NK-92 (cell line): ENCODE measurements around the gene MBNL1.

Source experiments
- DNase-seq: peaks from one replicate; lab custom pipeline; 2025; ENCODE audit not compliant: unreplicated experiment; lab: John Stamatoyannopoulos, UW

The MBNL1 gene

DNA sequence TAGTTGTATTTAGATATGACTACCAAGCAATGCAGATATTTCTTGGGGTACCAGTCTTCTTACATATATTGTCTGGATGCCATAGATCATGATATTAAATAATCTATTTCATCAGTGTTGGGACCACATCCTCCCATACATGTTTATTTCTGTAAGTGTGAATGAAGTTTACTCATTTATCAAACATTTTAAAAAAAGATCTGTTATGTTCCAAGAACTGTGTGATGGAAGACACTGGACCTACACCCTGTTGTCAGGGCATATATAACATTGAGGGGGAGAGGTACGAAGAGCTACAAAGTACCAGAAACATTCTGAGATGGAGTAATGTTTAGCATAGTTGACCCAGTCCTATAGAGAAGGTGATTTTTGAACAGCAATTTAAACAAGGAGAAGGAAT lies 26.6 kb downstream of the MBNL1 start:
- no peak for DNase-seq

- no peak for DNase-seq
These were observed 27.1 kb downstream of the MBNL1 start for GRCh38 chr3:152295806-152296205.

DNA sequence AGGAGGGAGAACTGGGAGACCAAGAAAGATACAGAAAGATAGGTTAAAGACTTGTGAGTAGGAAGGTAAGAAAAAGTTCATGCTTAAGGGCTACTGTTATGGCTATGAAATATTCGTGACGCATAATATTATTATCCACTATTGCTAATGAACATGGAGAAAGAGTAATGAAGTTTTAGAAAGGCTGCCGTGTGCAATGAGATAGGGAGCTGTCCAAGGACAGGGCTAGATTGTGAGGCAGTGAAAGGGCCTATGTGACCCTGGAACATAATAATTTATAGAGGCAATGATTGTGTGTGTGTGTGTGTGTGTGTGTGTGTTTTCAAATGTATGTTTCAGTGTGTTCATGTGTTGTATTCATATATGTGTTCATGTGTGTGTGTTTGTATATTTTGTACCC lies 27.7 kb downstream of the MBNL1 start:
- no peak for DNase-seq

DNA sequence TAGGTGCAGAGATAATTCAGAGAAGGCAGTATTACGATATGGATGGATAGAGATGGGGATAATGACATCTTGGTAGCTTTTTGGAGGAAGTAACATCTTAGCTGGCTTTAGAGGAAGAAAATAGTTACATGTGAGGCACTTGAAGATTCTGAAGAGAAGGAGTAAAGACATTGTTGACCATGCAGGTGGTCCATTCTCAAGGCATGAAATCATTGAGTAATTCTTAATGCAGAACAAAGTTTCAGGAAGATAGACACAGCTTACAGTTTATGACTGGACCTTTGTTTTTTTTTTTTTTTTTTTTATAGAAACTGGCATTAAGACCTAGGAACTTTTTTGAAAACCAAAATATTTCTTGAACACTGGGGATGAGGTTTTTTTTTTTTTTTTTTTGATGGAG lies 28.2 kb downstream of the MBNL1 start:
- DNase-seq, result no peak

DNA sequence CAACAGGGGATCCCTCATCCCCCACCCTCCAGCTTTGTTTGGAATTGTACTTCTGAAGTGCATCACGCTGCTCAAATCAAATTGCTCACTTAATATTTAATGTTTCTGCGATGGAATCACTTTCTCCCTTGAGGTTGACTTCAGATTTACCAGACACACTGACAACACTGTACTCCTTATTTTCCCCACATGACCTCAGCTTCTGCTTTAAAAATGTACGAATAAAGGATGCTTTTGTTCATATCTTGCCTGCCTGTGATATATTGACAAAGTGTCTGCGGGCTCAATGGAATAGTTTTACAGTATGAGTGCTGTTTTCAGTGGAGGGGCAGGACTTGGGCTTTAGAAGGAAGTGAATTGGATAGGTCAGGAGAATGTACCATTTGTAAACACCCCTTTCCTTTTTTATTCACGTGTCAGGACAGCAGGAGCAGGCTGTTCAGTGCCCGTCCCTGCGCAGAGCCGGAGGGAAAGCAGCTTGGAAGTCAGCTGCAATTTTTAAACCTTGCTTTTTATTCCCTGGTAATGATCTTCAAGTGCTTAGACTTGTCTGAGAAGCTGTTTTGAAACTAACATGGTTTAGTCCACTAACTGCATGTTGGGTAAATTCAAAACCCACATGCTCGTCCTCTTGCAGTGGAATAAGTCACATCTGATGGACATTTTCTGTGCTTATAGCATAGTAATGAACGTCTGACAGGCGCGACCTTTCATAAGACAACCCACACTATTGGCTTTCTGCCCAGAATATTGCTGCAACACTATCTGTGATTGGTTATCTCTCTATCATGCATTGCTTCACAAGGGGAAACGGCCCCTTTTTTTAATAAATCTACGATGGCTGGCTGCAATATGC lies 29.9 kb downstream of the MBNL1 start:
- no peak for DNase-seq

DNA sequence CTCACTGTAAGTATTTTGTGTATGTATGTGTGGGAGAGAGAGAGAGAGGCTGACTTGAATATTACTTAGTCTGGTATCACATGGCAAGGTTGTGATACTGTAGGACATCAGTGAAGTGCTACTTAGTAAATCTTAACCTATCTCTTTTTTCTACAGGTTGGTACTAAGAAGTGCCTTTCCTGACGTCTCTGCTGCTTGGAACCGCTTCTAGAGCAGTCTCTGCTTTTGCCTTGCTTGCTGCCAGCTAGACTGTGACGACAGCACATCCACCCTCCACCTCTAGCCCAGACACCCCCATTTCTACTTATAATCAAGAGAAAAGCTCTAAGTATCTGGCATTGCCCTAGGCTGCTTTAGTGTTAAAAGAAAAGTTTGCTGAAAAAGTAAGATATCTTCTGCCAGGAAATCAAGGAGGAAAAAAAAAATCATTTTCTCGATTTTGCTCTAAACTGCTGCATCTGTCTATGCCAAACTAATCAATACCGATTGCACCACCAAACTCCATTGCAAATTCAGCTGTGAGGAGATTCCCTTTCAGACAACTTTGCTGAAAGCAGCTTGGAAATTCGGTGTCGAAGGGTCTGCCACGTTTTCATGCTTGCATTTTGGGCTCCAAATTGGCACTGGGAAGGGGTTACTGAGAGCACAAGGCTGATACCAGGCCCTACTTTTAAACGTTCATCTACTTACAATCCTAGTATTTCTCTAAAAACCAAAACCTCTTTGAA lies 30.7 kb downstream of the MBNL1 start:
- no peak for DNase-seq

DNA sequence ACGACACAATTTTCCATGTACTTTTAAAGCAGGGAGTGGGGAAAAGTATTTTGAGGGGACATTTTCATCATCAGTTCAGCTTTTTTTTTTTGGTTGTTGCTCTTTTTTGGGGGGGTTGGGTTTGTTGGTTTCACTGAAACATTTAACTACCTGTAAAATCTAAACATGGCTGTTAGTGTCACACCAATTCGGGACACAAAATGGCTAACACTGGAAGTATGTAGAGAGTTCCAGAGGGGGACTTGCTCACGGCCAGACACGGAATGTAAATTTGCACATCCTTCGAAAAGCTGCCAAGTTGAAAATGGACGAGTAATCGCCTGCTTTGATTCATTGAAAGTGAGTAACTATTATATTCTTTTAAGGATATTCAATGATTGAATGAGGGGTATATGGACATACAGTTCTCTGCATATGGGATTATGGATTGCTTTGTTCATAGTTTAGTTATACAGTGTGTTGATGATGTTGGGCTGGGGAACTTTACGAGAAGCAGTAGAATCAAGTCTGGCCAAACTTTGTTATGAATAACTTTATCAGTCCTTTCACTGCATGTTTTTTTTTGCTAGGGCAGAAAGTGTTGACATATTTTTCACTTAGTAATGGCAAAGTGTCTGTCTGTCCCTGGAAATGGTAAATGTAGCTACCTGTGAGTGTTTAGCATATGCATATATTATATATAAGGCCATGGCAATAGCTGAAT lies 31.5 kb downstream of the MBNL1 start:
- no peak for DNase-seq

- no peak for DNase-seq
These were observed 33.0 kb downstream of the MBNL1 start for GRCh38 chr3:152301745-152302181.

GRCh38 chr3:152302521-152303021 lies 33.8 kb downstream of the MBNL1 start:
- DNase-seq, result no peak

- no peak for DNase-seq
These were observed 35.4 kb downstream of the MBNL1 start for GRCh38 chr3:152304160-152304559.

GRCh38 chr3:152305075-152305474 lies 36.3 kb downstream of the MBNL1 start:
- no peak for DNase-seq

- no peak for DNase-seq
These were observed 39.2 kb downstream of the MBNL1 start for GRCh38 chr3:152307829-152308474.

GRCh38 chr3:152308475-152308844 lies 39.7 kb downstream of the MBNL1 start:
- DNase-seq, result no peak

- DNase-seq, result no peak
These were observed 40.3 kb downstream of the MBNL1 start for GRCh38 chr3:152309031-152309430.

- DNase-seq, result no peak
These were observed 41.0 kb downstream of the MBNL1 start for GRCh38 chr3:152309535-152310307.

- no peak for DNase-seq
These were observed 44.7 kb downstream of the MBNL1 start for GRCh38 chr3:152313430-152313829.

GRCh38 chr3:152313914-152314313 lies 45.2 kb downstream of the MBNL1 start:
- DNase-seq, result no peak

GRCh38 chr3:152314677-152315353 lies 46.1 kb downstream of the MBNL1 start:
- DNase-seq, result no peak

DNA sequence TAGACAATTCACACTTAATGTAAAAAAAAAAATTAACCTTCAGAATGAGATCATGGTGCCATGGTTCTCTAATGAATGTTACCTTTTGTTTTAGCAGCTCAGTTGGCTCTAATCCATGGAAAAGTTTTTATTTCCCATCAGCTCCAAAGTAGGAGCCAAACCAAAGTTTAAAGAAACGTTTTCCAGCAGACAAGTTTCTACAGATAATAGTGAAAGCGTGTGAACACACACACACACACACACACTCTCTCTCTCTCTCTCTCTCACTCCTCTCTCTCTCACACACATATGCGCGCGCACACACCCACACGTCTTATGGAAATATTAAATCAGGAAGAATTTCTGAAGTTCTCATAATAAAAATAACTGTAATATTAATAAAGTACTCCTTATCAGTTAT lies 46.9 kb downstream of the MBNL1 start:
- no peak for DNase-seq

DNA sequence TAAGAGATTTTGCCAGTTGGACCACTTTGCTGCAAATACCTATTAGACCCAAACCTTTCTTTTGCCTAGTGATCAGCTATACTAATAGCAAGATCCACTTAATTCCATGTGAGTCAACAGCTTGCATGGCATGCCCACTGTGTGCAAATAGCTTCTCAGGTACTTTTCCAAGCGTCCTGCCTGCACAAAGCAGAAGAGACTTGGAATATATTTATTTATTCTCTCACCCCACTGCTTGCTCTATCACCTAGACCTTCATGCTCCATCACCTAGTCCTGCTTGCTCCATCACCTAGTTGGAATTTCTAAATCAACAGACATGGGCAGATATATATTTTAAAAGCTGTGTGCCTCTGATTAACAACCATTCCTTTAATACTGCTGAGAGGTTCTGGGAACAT lies 47.6 kb downstream of the MBNL1 start:
- DNase-seq, result no peak
